GM19328 (cell line): ENCODE data around the gene SFSWAP.

Source experiments
- ATAC-seq: cut with Tn5 transposase; IDR thresholded peaks from one replicate; pipeline ENCODE4 v1.9.1; 2021; ENCODE audit warnings: mild to moderate bottlenecking, moderate library complexity; ENCODE audit not compliant: unreplicated experiment

The SFSWAP gene

DNA sequence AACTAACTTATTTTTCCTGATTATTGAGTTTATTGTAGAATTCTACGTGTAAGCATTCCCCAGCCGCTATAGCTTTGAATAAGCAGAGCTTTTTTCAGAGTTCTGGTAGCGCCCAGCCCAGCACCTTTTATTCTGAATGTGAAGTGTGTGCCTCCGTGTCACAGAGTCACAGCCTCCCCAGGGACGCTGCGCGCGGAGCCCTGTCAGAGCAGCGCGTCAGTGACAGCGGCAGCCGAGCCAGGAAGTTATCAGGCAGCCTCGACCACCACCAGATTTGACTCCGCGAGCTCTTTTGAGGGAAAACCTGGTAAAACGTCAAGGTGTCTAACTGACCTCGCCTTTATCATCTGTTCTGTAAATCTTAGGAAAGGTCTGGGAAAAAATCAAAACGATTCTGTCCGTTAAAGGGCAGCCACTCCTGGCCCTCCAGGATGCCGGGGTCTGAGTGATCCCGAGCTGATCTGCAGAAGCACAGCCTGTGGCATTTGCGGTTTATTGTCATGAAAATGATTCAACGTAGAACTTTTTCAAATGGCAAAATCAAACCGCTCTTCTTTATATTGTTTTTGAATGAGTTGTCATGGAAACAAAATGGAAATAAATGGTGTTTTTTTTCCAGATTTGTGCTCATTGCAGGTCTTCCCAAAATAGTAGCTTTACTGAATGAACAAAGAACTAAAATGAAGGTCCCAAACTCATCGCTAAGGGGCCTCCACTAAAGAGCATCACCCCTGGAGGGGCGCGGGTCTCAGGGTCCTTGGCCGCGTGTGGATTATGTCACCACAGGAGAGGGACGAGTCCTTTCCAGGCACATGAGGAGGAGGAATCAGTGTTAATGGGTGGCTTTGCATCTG, 74.2 kb downstream of the SFSWAP start:
- no peak for ATAC-seq

DNA sequence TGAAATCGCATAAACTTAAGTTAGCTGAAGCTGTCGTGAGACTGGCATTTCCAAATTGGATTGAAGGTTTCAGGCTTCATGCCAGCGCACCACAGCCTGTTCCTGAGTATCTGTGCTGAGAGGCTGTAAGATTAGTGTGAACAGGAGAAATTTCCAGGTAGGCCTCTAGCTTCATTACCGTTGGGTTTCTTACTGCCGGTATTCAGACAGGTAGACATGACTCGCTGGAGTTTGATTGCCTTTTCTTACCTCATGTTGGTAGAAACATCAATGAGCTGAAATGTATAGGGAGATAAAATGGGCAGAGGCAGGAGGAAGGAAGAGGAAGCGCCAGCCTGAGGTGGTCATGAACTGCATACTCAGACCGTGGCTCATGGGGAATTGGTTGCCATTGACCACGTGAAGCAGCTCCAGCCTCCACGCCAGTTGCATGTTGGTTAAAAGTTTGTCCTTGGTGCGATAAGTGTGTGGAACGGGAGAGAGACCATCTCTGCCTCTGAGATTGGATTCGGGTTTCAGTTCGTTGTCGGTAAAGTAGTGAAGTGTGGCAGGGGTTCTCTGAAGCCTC, 75.0 kb downstream of the SFSWAP start:
- no peak for ATAC-seq

DNA sequence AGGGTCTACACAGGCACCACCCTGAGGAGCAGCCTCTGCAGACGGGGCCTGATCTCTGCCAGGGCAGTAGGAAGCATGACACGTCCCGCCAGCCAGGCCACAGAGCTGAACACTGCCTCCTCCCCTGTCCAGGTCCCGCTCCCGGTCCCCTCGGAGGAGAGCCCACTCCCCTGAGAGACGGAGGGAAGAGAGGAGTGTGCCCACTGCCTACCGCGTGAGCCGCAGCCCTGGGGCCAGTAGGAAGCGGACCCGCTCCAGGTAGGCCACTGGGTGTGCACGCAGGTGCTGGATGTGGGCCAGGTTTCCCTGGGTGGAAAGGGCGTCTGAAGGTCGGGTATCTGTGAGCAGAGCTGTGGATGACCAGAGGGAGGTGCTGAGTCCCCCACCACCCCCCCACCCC, 75.4 kb downstream of the SFSWAP start:
- ATAC-seq: no peak

DNA sequence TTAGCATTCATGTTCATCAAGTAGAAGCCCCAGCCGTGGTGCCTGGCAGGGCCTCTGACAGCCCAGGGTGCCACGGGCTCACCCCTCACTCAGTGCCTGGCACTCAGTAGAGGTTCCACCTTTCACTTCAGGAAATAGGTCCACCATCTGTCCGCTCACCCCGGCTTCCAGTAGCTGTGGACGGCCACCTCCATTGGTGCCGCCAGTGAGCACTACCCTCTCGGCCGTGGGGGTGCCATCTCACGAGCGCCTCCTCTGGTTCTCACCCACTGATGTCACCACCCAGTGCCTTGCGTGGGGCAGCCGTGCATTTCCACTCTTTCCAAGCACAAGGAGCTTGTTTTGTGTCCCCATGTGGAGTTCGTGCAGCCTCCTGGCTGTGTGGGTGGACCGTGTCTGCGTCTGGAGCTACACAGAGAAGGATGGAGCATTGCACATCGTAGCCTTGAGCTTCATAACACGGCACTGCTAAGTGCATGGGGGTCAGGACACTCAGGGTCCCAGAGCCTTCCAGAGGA, 76.3 kb downstream of the SFSWAP start:
- ATAC-seq: no peak

DNA sequence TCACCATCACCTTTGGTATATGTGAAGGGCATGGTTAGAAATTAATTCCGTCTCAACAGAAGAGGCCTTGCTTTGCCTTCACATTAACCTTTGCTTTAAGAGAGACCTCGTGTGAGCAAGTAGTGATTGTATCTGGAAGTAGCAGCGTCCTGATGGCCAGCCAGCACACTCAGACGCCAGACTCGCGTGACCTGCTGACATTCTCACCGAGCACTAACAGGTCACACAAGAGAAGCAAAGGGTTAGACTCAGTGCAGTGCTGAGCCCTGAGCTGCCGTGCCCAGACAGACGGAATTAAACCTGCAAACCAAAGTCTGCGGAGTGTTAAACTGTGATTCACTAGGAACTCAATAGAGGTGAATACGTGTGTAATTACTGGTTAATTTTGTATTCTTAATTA, 77.2 kb downstream of the SFSWAP start:
- no peak for ATAC-seq

DNA sequence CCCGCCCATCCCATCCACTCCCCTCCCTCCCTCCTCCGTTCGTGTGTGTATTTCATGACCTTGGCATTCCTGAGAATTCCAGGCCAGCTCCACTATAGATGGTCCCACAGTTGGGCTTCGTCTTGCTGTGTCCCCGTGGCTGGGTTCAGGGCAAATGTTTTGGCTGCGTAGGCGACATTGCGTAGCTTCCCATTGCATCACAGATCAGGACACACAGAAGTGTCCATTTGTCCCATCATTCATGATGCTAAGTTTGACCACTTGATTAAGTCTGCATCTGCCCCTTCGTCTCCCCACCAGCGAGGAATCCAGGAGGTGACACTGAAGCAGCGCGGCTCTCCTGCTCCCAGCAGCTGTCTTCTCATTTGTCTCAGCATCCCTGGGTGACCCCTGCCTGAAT, 78.7 kb downstream of the SFSWAP start:
- no peak for ATAC-seq

DNA sequence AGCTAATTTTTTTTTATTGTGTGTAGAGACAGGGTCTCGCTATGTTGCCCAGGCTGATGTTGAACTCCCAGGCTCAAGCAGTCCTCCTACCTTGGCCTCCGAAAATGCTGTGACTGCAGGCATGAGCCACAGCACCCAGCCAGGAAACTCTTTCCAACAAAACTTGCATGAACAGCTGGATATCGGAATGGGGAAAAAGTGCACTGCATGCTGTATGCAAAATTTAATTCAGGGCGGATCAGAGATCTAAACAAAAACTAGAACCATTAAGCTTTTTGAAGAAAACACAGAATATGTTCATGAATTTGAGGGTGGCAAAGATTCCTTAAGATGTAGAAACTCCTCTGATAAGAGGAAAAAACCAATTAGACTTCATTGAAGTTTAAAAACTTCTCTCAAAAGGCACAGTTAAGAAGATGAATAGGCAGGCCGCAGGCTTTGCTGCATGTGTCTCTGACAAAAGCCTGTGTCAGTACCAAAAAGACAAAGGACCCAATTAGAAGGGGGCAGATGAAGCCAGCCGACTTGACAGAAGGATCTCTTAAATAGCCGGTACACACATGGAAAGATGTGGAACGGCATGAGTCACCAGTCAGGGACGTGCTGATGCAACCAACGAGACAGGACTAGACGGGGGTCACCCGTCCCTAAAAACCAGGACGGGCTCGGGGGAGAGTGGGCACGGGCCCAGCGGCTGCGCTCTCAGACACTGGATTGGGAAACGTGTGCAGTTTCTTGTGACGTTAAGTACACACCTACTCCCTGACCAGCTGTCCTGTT, 82.5 kb downstream of the SFSWAP start:
- no peak for ATAC-seq

DNA sequence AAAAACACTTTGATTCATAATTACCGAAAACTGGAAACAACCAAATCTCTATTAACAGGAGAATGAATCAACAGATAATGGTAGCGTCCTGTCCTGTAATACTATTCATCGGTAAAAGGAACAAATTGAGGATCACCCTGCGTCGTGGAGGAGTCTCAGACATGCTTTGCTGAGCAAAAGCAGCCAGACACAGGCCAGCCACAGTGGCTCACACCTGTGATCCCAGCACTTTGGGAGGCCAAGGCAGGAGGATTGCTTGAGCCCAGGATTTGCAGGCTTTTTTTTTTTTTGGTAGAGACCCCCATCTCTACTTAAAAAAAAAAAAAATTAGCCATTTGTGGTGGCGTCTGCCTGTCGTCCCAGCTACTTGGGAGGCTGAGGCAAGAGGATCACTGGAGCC, 83.2 kb downstream of the SFSWAP start:
- ATAC-seq: no peak

DNA sequence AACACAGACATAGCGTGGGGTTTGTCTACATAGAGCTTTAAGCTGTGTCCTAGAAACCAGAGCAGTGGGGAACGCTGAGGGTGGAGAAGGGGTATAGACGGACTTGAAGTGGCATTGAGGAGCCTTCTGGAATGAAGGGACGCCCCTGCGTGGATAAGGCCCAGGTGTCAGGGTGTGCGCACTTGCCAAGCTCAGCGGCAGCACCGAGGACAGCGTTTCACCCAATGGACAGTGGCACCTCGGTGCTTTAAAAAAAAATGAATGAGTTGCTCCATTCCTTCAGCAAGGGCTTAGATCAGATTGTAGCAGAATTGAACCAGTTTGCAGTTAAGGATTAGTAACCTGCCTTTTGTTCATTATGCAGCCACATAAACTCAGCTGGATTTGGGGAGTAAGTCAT, 83.7 kb downstream of the SFSWAP start:
- ATAC-seq: no peak

DNA sequence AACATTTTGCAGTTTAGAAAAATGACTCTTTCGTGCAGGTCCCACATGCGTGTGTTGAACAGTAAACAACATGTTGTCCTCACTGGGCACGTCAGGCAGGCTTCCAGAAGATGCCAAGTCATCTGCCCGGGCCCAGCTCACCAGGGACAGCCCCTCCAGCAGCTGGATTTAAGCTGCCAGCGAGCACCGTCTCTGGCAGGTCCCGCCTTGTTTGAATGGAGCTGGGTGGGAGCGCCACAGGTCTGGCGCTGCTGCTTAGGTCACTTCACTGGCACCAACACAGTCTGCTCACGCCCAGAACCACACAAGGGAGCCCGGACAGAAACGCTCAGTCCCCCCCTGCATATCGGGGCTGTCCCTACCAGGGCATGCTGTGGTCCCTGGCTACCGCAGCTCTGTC, 84.2 kb downstream of the SFSWAP start:
- ATAC-seq: no peak

DNA sequence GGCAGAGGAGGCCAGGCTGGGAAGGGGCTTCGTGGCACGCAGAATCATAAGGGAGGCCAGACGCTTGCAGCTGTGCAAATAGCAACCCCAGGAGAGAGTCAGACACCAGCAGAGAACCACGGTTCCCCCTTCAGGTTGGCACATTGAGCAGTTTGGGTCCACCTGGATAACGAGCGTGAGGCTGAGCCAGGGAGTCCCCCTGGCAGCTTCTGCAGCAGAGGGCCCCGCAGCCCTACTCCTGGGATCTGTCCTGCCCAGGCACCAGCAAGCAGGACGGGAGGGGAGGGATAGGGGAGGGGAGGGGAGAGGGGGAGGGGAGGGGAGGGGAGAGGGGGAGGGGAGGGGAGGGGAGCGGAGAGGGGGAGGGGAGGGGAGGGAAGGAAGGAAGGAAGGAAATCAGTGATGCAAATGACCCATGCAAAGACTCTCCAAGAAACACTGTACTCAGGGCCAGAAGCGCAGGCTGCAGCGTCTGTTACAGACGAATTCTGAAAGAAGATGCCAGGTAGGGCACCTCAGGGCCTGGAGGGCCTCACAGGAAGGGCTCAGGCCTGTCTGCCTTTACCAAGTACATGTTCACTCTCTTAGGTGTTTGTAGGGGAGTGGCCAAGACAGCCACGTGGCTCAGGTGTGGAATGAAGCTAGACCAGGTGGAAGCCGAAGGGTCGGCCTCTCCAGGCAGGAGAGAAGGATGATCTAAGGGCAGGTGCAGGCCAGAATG, 85.0 kb downstream of the SFSWAP start:
- ATAC-seq: no peak

DNA sequence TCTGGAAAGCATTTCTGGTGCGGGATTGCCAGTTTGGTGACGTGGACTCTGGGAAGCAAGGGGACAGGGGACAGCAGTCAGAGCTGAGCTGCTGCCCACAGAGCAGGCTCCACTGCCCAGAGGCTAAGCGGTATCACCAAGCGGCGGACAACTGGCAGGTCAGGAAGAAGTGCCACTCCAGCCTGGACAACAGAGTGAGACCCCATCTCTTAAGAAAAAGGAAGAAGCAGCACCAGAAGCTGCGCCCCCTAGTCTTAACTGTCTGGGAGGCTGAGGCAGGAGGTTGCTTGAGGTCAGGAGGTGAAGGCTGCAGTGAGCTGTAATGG, 85.5 kb downstream of the SFSWAP start:
- no peak for ATAC-seq

DNA sequence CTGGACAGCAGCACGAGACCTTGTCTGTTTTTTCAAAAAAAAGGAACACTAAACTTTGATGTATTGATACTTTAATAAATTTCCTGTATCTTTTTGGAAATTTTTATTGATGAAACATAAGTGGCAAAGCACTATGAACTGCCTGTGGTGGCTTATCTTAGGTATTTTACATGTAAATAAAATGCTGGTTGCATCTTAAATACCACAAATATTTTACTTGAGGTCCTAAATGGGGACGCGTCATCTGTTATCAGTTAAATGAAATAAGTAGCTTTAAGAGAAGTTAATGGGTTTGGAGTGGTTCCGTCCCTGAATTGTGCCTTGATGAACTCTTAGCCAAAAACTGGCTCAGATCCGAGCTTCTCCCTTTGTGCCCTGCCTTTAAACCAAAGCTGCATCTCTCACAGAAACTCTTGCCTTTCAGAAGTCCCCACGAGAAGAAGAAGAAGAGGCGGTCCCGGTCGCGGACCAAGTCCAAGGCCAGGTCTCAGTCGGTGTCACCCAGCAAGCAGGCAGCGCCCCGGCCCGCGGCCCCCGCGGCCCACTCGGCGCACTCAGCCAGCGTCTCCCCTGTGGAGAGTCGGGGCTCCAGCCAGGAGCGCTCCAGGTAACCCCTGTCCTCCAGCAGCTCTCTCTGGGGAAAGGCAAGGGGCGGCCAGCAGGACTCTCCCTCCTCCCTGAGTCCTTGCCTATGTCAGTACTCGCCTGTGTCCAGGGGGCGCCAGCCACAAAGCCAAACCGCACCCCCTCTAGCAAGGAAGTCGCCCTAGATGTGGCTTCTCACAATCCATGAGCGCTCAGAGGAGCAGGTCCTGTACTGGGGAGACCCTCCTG, 86.1 kb downstream of the SFSWAP start:
- no peak for ATAC-seq

DNA sequence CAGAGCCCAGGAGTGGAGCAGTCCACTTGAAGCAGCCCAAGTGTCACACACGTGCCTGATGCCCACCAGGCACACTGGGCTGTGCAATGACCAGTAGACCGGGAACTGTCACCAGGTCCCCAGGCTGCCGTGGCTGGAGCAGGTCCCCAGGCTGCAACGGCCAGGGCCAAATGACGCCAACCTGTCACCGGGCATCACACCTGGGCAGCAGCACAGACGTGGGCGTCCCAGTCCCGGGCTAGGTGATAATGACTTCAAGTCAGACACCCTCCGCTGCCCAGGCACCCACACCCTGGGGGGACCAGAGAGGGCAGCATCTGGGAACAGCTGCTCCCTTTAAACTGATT, 86.7 kb downstream of the SFSWAP start:
- no peak for ATAC-seq

DNA sequence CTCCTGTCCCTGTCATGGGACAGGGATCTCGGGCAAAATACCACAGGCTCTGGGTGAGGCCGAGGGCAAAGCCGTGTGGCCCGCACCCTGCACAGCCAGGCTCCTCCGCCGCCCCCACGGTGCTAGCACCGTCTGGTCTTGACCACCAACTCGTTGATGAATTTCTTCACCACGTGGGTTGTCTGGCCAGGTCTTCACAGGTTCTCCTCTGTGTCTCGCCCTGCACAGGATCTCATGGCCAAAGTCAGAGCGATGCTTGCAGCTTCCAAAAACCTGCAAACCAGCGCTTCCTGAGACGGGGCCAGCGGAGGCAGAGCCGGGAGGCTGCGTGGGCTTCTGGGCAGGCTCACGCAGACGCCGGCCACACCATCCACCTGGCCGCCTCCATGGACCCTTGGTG, 88.3 kb downstream of the SFSWAP start:
- no peak for ATAC-seq

DNA sequence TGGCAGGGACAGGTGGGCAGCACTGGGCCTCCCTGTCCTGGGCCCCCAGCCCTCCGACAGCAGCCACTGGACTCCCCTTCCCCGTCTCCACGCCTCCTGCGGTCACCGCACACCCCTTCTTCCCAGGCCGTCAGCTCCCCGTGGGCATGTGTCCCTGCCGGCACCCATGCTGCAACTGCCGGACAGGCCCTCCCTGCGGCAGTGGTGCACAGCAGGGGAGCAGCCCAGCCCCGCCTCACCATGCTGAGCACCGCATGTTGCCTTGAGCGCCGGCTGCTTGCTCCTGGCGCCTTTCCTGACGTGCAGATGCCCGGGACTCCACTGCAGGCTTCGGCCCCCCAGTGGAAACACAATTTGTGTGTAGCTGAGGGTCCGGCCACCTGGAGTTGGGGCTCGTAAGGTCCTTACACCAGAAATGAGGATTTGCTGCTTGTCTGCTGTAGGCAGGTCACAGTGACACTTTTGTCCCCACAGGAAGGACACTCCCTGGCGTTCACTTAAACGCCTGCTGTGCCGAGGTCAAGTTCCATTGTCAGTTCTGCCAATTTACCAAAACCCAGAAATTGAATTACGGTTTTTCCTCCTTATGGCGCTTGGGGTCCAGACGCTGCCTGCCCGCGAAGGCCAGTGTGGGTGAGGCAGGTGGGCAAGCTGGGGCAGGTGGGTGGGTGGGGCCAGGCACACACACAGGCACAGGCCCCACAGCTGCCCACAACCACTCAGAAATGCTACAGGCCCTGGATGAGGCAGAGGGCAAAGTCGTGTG, 89.1 kb downstream of the SFSWAP start:
- no peak for ATAC-seq

DNA sequence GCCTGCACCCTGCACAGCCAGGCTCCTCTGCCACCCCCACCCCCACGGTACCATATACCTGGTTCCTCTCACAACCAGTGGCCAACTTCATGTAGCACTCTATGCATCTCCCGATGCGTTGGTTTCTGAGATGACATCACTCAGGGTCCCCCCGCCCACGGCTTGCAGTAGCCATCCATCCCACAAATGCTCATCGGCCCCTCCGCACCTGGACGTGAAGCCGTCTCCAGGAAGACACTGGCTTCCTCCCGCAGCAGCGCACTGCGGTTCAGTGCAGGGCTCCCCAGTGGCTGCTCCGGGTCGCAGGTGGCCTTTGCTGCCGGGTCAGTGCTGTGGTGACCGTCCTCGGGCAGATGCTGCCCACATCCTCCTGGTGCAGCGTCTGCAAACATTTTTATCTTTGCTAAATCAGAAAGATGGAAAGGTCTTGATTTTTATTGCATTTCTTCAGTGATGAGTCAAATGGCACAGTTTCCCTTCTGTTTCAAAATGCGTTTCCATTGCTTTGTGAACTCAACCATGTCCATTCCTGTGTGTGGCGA, 89.8 kb downstream of the SFSWAP start:
- no peak for ATAC-seq

DNA sequence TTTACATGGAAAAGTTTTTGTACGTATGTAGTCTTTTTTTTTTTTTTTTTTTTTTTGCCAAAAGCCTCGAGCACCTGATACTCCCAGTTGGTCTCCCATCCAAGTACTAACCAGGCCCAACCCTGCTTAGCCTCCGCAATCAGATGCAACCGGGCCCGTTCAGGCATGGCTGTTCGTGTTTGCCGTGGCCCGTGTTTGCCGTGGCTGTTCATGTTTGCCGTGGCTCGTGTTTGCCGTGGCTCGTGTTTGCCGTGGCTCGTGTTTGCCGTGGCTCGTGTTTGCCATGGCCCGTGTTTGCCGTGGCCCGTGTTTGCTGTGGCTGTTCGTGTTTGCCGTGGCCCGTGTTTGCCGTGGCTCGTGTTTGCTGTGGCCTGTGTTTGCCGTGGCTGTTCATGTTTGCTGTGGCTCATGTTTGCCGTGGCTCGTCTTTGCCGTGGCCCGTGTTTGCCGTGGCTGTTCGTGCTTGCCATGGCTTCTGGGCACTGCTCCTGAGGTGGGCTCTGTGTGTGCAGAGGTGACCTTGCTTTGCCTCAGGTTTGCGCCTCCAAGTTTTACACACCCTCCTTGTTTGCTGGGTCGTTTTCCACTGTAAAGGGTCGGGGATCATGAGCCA, 90.5 kb downstream of the SFSWAP start:
- no peak for ATAC-seq

DNA sequence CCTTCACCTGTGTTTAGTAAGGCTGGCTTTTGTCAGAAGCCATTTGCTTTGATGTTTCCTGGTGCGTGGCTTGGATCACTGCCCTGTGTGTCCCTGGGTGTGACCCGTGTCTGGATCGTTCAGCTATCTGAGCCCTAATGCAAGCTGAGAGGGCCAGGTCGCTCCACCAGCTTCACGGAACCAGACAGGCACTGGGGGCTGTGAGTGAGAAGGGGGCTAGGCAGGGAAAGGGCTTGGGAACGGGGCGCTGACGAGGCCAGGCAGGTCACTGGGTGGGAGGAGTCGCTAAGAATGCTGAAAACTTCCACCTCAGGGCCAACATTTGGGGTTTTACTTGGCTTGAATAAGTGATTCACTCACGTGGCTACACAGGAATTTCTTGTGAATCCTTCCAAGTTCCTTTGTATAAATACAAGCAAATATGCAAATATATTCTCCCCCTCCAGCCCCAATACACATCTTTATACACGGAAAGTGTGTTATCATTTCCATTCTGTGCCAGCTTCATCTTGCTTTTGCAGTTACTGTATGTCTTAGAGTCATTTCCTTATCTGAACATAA, 93.2 kb downstream of the SFSWAP start:
- no peak for ATAC-seq
